Trophoblast cell (in vitro differentiated cells and primary cell): Measurements from ENCODE around the gene CHN2.
A peak's percentile ranks its signal among the peaks of the same experiment; 100 is the strongest.

Source experiments
- DNase-seq, 2 donors: peaks; one replicate each; pipeline ENCODE4 v3.0.0-alpha.2; 2016
- H2AFZ ChIP-seq: 2 replicates; pipeline ENCODE4 v1.6.1; 2013; ENCODE audit warnings: low read length, moderate library complexity, mild to moderate bottlenecking; ENCODE audit not compliant: insufficient read depth, poor library complexity
- H2AK5ac ChIP-seq: 2 replicates; pipeline ENCODE4 v1.6.1; 2013; ENCODE audit warnings: mild to moderate bottlenecking, low read length
- H2BK120ac ChIP-seq: 2 replicates; pipeline ENCODE4 v1.6.1; 2013; ENCODE audit warnings: low read length, mild to moderate bottlenecking, moderate library complexity; ENCODE audit not compliant: insufficient read depth, poor library complexity
- H2BK12ac ChIP-seq: 2 replicates; pipeline ENCODE4 v1.6.1; 2013; ENCODE audit warnings: mild to moderate bottlenecking, low read length, moderate library complexity
- H2BK5ac ChIP-seq: 2 replicates; pipeline ENCODE4 v1.6.1; 2013; ENCODE audit warnings: low read length, low read depth, moderate library complexity, mild to moderate bottlenecking; ENCODE audit not compliant: poor library complexity
- H3K14ac ChIP-seq: 2 replicates; pipeline ENCODE4 v1.6.1; 2013; ENCODE audit warnings: mild to moderate bottlenecking, low read length
- H3K18ac ChIP-seq: 2 replicates; pipeline ENCODE4 v1.6.1; 2013; ENCODE audit warnings: mild to moderate bottlenecking, low read length
- H3K23ac ChIP-seq: 2 replicates; pipeline ENCODE4 v1.6.1; 2013; ENCODE audit warnings: low read length
- H3K27ac ChIP-seq: 2 replicates; pipeline ENCODE4 v1.5.1; 2013; ENCODE audit warnings: low read depth, mild to moderate bottlenecking, inconsistent platforms, low read length, moderate library complexity
- H3K27me3 ChIP-seq: 2 replicates; pipeline ENCODE4 v1.6.1; 2013; ENCODE audit warnings: inconsistent platforms, mild to moderate bottlenecking, low read length, moderate library complexity; ENCODE audit not compliant: insufficient read depth
- H3K36me3 ChIP-seq, 2 experiments: 1 replicate in 1 of 2; 2 replicates in 1 of 2; pipeline ENCODE4 v1.6.1; 2013; ENCODE audit warnings: low read length in 2 of 2, mild to moderate bottlenecking in 2 of 2, moderate library complexity in 1 of 2; ENCODE audit not compliant: insufficient read depth in 2 of 2, control insufficient read depth in 1 of 2
- H3K4ac ChIP-seq: 2 replicates; pipeline ENCODE4 v1.6.1; 2013; ENCODE audit warnings: low read depth, mild to moderate bottlenecking, low read length, moderate library complexity
- H3K4me1 ChIP-seq, 2 experiments: 1 replicate in 1 of 2; 2 replicates in 1 of 2; pipeline ENCODE4 v1.6.1; 2013; ENCODE audit warnings: low read length in 2 of 2, mild to moderate bottlenecking in 2 of 2, moderate library complexity in 1 of 2; ENCODE audit not compliant: insufficient read depth in 2 of 2, control insufficient read depth in 1 of 2
- H3K4me2 ChIP-seq: 2 replicates; pipeline ENCODE4 v1.6.1; 2013; ENCODE audit warnings: inconsistent platforms, mild to moderate bottlenecking, low read length, moderate library complexity
- H3K4me3 ChIP-seq: 2 replicates; pipeline ENCODE4 v1.5.1; 2013; ENCODE audit warnings: mild to moderate bottlenecking, low read depth, low read length, inconsistent platforms
- H3K79me1 ChIP-seq: one replicate; pipeline ENCODE4 v1.6.1; 2013; ENCODE audit warnings: low read length
- H3K79me2 ChIP-seq: 2 replicates; pipeline ENCODE4 v1.6.1; 2013; ENCODE audit warnings: low read length, mild to moderate bottlenecking; ENCODE audit not compliant: control insufficient read depth, insufficient read depth, poor library complexity
- H3K9ac ChIP-seq: 2 replicates; pipeline ENCODE4 v1.6.1; 2013; ENCODE audit warnings: mild to moderate bottlenecking, low read length
- H3K9me3 ChIP-seq: 2 replicates; pipeline ENCODE4 v1.6.1; 2013; ENCODE audit warnings: low read depth, mild to moderate bottlenecking, control low read depth, inconsistent platforms, low read length; ENCODE audit not compliant: insufficient read depth
- H4K12ac ChIP-seq: 2 replicates; pipeline ENCODE4 v1.6.1; 2013; ENCODE audit warnings: low read depth, mild to moderate bottlenecking, low read length, moderate library complexity
- H4K8ac ChIP-seq: 2 replicates; pipeline ENCODE4 v1.6.1; 2013; ENCODE audit warnings: low read depth, mild to moderate bottlenecking, low read length, moderate library complexity
- H4K91ac ChIP-seq: one replicate; pipeline ENCODE4 v1.6.1; 2013; ENCODE audit warnings: low read depth, mild to moderate bottlenecking, low read length, moderate library complexity
- WGBS: extraction: QIAGEN DNeasy Blood & Tissue Kit; methylation state at CpG from one replicate; pipeline ENCODE4 v1.1.7; 2013; ENCODE audit warnings: missing lambda C conversion rate; ENCODE audit not compliant: insufficient read length, insufficient coverage; ENCODE audit errors: extremely low coverage; 5-methylcytosine and 5-hydroxymethylcytosine counted together

Gene CHN2

DNA sequence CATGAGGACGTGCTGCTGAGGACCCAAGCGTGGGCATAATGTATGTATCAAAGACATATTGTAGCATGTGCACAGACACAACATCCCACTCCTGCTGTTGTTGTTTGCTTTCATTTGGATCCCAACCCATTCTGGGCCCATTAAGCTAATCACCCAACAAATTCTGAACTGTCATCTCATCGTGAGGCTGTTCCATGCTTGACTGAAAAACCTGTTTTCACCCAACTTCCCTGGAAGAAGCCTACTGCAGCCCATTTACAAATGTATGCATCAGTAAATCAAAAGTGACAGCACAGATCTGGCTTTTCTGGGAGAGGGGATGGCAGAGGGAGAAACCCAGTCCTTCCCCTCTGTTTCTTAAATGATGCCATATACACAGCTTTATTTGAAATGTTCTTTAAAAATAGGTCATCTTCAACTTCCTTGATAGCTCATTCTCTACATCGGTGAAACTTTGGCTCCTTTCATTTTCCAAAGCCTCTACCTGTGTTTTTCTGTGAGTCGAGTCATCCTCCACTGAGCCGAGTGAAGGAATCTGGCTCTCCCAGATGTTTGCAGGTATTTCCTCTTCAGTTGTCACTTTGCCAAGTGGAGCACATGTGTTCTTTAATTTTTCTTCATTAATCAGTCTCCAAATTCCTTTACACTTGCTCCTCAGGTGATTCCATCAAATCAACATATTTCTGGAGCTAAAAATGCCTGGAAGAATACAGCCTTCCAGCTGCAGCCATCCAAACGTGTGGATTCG, 151.8 kb downstream of the CHN2 start:
- Histone ChIP-seq H2BK120ac (no peak overlapping the region), H3K4me3 (no peak overlapping the region), H2BK12ac (no peak overlapping the region), H3K27ac (no peak overlapping the region), H3K36me3 (peaks cover 0 to 2% of the 10 kb centered on the region in 2 experiments), H2BK5ac (no peak overlapping the region), H2AK5ac (no peak overlapping the region), H3K9ac (no peak overlapping the region), H3K14ac (no peak overlapping the region), H3K79me2 (no peaks in the 10 kb centered on the region), H3K4ac (no peak overlapping the region), H3K9me3 (no peaks in the 10 kb centered on the region), H4K8ac (no peak overlapping the region), H3K4me2 (no peak overlapping the region), H3K18ac (peak overlapping the region; percentile 4), H3K79me1 (no peaks in the 10 kb centered on the region), H3K23ac (peak overlapping the region; percentile 11), H4K91ac (no peak overlapping the region), H2AFZ (no peak overlapping the region), H4K12ac (no peak overlapping the region), H3K4me1 (peaks cover 17 to 23% of the 10 kb centered on the region in 2 experiments), H3K27me3 (no peaks in the 10 kb centered on the region)
- peak in 1 of 2 donors; percentile 59 for DNase-seq
- no CpG with 5 or more reads among the region's 8 CpGs for WGBS

DNA sequence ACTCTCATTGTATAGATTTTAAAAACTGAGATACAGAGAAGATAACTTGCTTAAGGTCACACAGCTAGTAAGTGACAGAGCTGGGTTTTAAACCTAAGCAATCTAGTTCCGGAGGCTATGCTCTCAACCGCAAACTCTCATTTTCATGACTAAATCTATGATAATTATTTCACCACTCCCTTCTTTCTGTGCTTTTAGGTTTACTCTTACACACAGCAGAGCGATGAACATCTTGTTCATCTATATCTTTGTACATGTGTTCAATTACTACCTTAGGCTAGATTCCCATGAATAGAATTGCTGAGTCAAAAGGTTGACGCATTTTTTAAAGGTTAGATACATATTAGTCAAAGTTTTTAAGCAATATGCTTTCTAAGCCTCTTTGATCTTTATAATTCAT, 154.8 kb downstream of the CHN2 start:
- H3K23ac ChIP-seq = no peak overlapping the region
- H3K4me2 ChIP-seq = no peak overlapping the region
- H3K36me3 ChIP-seq = peaks cover 0 to 2% of the 10 kb centered on the region in 2 experiments
- H4K8ac ChIP-seq = no peak overlapping the region
- no peak overlapping the region for H2BK12ac ChIP-seq
- H2AFZ ChIP-seq = no peak overlapping the region
- H4K12ac ChIP-seq = no peak overlapping the region
- no peak overlapping the region for H3K27ac ChIP-seq
- no peaks in the 10 kb centered on the region for H3K79me1 ChIP-seq
- H3K27me3 ChIP-seq = no peaks in the 10 kb centered on the region
- H2BK5ac ChIP-seq = no peak overlapping the region
- no peak overlapping the region for H3K9ac ChIP-seq
- no peak overlapping the region for H3K4me3 ChIP-seq
- no peak overlapping the region for H2AK5ac ChIP-seq
- H3K18ac ChIP-seq = no peak overlapping the region
- H3K9me3 ChIP-seq = no peaks in the 10 kb centered on the region
- no CpG with 5 or more reads among the region's 4 CpGs for WGBS
- no peak overlapping the region for H3K4ac ChIP-seq
- DNase-seq = peak in 1 of 2 donors; percentile 18
- no peak overlapping the region for H2BK120ac ChIP-seq
- H3K14ac ChIP-seq = no peak overlapping the region
- H3K4me1 ChIP-seq = peaks cover 21 to 34% of the 10 kb centered on the region in 2 experiments
- no peak overlapping the region for H4K91ac ChIP-seq
- no peaks in the 10 kb centered on the region for H3K79me2 ChIP-seq

GRCh38 chr7:29350351-29350750, 155.8 kb downstream of the CHN2 start:
- H3K27me3 ChIP-seq = no peaks in the 10 kb centered on the region
- H3K9ac ChIP-seq = no peak overlapping the region
- H2AFZ ChIP-seq = no peak overlapping the region
- no CpG with 5 or more reads among the region's 3 CpGs for whole genome bisulfite sequencing
- H3K4me2 ChIP-seq = no peak overlapping the region
- no peak for DNase-seq
- H3K4ac ChIP-seq = no peak overlapping the region
- H3K79me2 ChIP-seq = no peaks in the 10 kb centered on the region
- H3K27ac ChIP-seq = peak overlapping the region; percentile 67
- no peak overlapping the region for H3K4me3 ChIP-seq
- H3K23ac ChIP-seq = no peak overlapping the region
- H3K79me1 ChIP-seq = peaks cover 2% of the 10 kb centered on the region
- no peak overlapping the region for H3K18ac ChIP-seq
- H3K4me1 ChIP-seq = peaks cover 15 to 26% of the 10 kb centered on the region in 2 experiments
- no peak overlapping the region for H4K12ac ChIP-seq
- no peak overlapping the region for H2BK5ac ChIP-seq
- H4K91ac ChIP-seq = no peak overlapping the region
- no peak overlapping the region for H4K8ac ChIP-seq
- H3K9me3 ChIP-seq = no peaks in the 10 kb centered on the region
- H3K14ac ChIP-seq = no peak overlapping the region
- no peak overlapping the region for H2AK5ac ChIP-seq
- peaks cover 2 to 3% of the 10 kb centered on the region in 2 experiments for H3K36me3 ChIP-seq
- no peak overlapping the region for H2BK120ac ChIP-seq
- no peak overlapping the region for H2BK12ac ChIP-seq

GRCh38 chr7:29352041-29352440, 157.5 kb downstream of the CHN2 start:
- peak; percentile 62 to 79 for DNase-seq
- Histone ChIP-seq H3K23ac (no peak overlapping the region), H3K79me2 (no peaks in the 10 kb centered on the region), H4K8ac (no peak overlapping the region), H3K9ac (no peak overlapping the region), H3K36me3 (peaks cover 7 to 8% of the 10 kb centered on the region in 2 experiments), H3K18ac (no peak overlapping the region), H2AK5ac (no peak overlapping the region), H3K4me3 (no peak overlapping the region), H3K4me1 (peaks cover 9 to 19% of the 10 kb centered on the region in 2 experiments), H3K27ac (no peak overlapping the region), H3K9me3 (no peaks in the 10 kb centered on the region), H3K27me3 (no peaks in the 10 kb centered on the region), H4K12ac (no peak overlapping the region), H3K4ac (peak overlapping the region; percentile 33), H2BK12ac (no peak overlapping the region), H2AFZ (no peak overlapping the region), H3K4me2 (no peak overlapping the region), H3K14ac (no peak overlapping the region), H2BK5ac (no peak overlapping the region), H3K79me1 (peaks cover 2% of the 10 kb centered on the region), H2BK120ac (no peak overlapping the region), H4K91ac (peak overlapping the region; percentile 61)
- WGBS = no CpG with 5 or more reads among the region's 4 CpGs
